HL-60 (cell line): ENCODE data around the gene ZFPL1.

ENCODE experiments used
- DNase-seq, 2 experiments: peaks; one replicate each; pipeline ENCODE4 v3.0.0-alpha.2; 2010 to 2020; ENCODE audit warnings: low read depth in 1 of 2, low spot score in 1 of 2
- H3K27ac ChIP-seq: fragments of 250-450 bp; sonication (Bioruptor Pico); replicated peaks from 2 replicates; pipeline ENCODE4 v1.5.1; 2020; ENCODE audit warnings: mild to moderate bottlenecking, moderate library complexity
- H3K27me3 ChIP-seq: fragments of 250-450 bp; sonication (Bioruptor Pico); 2 replicates; pipeline ENCODE4 v1.5.1; 2021; ENCODE audit warnings: mild to moderate bottlenecking, moderate library complexity; ENCODE audit not compliant: insufficient read depth, poor library complexity, severe bottlenecking
- H3K4me3 ChIP-seq: replicated peaks from 2 replicates; pipeline ENCODE4 v1.5.1; 2011; ENCODE audit warnings: mild to moderate bottlenecking, control low read depth, low read length; ENCODE audit not compliant: insufficient read depth
- CTCF ChIP-seq: IDR thresholded peaks from one replicate; pipeline ENCODE4 v1.5.1; 2011; ENCODE audit warnings: low read length, control low read depth, inconsistent platforms; ENCODE audit not compliant: insufficient read depth
- GABPA ChIP-seq: IDR thresholded peaks from 2 replicates; pipeline ENCODE4 v1.6.1; 2012; ENCODE audit warnings: low read depth
- POLR2AphosphoS5 ChIP-seq: IDR thresholded peaks from 2 replicates; pipeline ENCODE4 v1.6.1; 2012; ENCODE audit warnings: low read depth
- REST ChIP-seq: IDR thresholded peaks from 2 replicates; pipeline ENCODE4 v1.6.1; 2012; ENCODE audit warnings: low read depth; ENCODE audit not compliant: insufficient replicate concordance
- SPI1 ChIP-seq: IDR thresholded peaks from 2 replicates; pipeline ENCODE4 v1.6.1; 2012; ENCODE audit warnings: low read depth, mild to moderate bottlenecking, borderline replicate concordance

The ZFPL1 gene

GRCh38 chr11:65060913-65061408, 23.1 kb upstream of the ZFPL1 start:
- Histone ChIP-seq H3K27me3 (no peaks in the 10 kb centered on the region), H3K27ac (no peak overlapping the region), H3K4me3 (no peak overlapping the region)
- DNase-seq = no peak
- TF ChIP-seq POLR2AphosphoS5 (no peak), REST (no peak), CTCF (no peak), SPI1 (no peak), GABPA (no peak)

GRCh38 chr11:65063532-65063931, 20.5 kb upstream of the ZFPL1 start:
- H3K27ac ChIP-seq = no peak overlapping the region
- no peak for DNase-seq
- H3K4me3 ChIP-seq = no peak overlapping the region
- TF ChIP-seq SPI1 (no peak), REST (no peak), CTCF (no peak), GABPA (no peak), POLR2AphosphoS5 (no peak)
- no peaks in the 10 kb centered on the region for H3K27me3 ChIP-seq

GRCh38 chr11:65064847-65065240, 19.2 kb upstream of the ZFPL1 start:
- Histone ChIP-seq H3K27me3 (no peaks in the 10 kb centered on the region), H3K4me3 (no peak overlapping the region), H3K27ac (no peak overlapping the region)
- DNase-seq = no peak
- TF ChIP-seq SPI1 (no peak), REST (no peak), CTCF (no peak), POLR2AphosphoS5 (no peak), GABPA (no peak)
